ENCODE results near the gene JMJD1C.

Gene JMJD1C

GRCh38 chr10:63481815-63482421 lies 16.1 kb upstream of the JMJD1C start:
- DNase-seq (ENCODE audit: low read depth in 2 of 2) = no peak

- no peak for DNase-seq (ENCODE audit: low read depth in 2 of 2)
Measured at GRCh38 chr10:63480237-63480636, 14.5 kb upstream of the JMJD1C start.

GRCh38 chr10:63478564-63478963 lies 12.8 kb upstream of the JMJD1C start:
- no peak for DNase-seq (ENCODE audit: low read depth in 2 of 2)

- DNase-seq (ENCODE audit: low read depth in 2 of 2) = no peak
Measured at GRCh38 chr10:63477927-63478326, 12.2 kb upstream of the JMJD1C start.

- no peak for DNase-seq (ENCODE audit: low read depth in 2 of 2)
Measured at GRCh38 chr10:63474488-63474887, 8.7 kb upstream of the JMJD1C start.

GRCh38 chr10:63470928-63471327 lies 5.2 kb upstream of the JMJD1C start:
- DNase-seq (ENCODE audit: low read depth in 2 of 2) = no peak

- DNase-seq (ENCODE audit: low read depth in 2 of 2) = no peak
Measured at GRCh38 chr10:63468947-63469346, 3.2 kb upstream of the JMJD1C start.

- DNase-seq (ENCODE audit: low read depth in 2 of 2) = no peak
Measured at GRCh38 chr10:63467841-63468240, 2.1 kb upstream of the JMJD1C start.

- peak in 1 of 2 donors; percentile 8 for DNase-seq (ENCODE audit: low read depth in 2 of 2)
Measured at GRCh38 chr10:63466144-63466935, 563 bp upstream of the JMJD1C start.

GRCh38 chr10:63464402-63465292 lies 1.1 kb downstream of the JMJD1C start:
- DNase-seq (ENCODE audit: low read depth in 2 of 2) = no peak

- DNase-seq (ENCODE audit: low read depth in 2 of 2) = no peak
Measured at GRCh38 chr10:63462442-63462841, 3.3 kb downstream of the JMJD1C start.

- DNase-seq (ENCODE audit: low read depth in 2 of 2) = no peak
Measured at GRCh38 chr10:63458177-63458576, 7.6 kb downstream of the JMJD1C start.

- no peak for DNase-seq (ENCODE audit: low read depth in 2 of 2)
Measured at GRCh38 chr10:63457594-63457993, 8.2 kb downstream of the JMJD1C start.

GRCh38 chr10:63456437-63457210 lies 9.2 kb downstream of the JMJD1C start:
- no peak for DNase-seq (ENCODE audit: low read depth in 2 of 2)

- no peak for DNase-seq (ENCODE audit: low read depth in 2 of 2)
Measured at GRCh38 chr10:63455507-63455906, 10.3 kb downstream of the JMJD1C start.

GRCh38 chr10:63454631-63455030 lies 11.1 kb downstream of the JMJD1C start:
- DNase-seq (ENCODE audit: low read depth in 2 of 2) = no peak

GRCh38 chr10:63452524-63452923 lies 13.3 kb downstream of the JMJD1C start:
- DNase-seq (ENCODE audit: low read depth in 2 of 2) = no peak

GRCh38 chr10:63446716-63447440 lies 18.9 kb downstream of the JMJD1C start:
- DNase-seq (ENCODE audit: low read depth in 2 of 2) = no peak

- DNase-seq (ENCODE audit: low read depth in 2 of 2) = no peak
Measured at GRCh38 chr10:63441404-63441803, 24.4 kb downstream of the JMJD1C start.

- no peak for DNase-seq (ENCODE audit: low read depth in 2 of 2)
Measured at GRCh38 chr10:63439607-63440006, 26.2 kb downstream of the JMJD1C start.
